BE2C (cell line): Measurements from ENCODE around the gene SKOR1.

Source experiments
- DNase-seq: peaks from one replicate; pipeline ENCODE4 v3.0.0-alpha.2; 2020
- H3K27me3 ChIP-seq: fragments of 250-450 bp; sonication (Bioruptor Pico); 2 replicates; pipeline ENCODE4 v1.5.1; 2020; ENCODE audit warnings: mild to moderate bottlenecking
- H3K36me3 ChIP-seq: fragments of 250-450 bp; sonication (Bioruptor Pico); 2 replicates; pipeline ENCODE4 v1.5.1; 2020; ENCODE audit warnings: mild to moderate bottlenecking
- H3K4me1 ChIP-seq: fragments of 250-450 bp; sonication (Bioruptor Pico); 2 replicates; pipeline ENCODE4 v1.5.1; 2020
- H3K4me3 ChIP-seq: 2 replicates; pipeline ENCODE4 v1.5.1; 2011; ENCODE audit warnings: low read depth, low read length
- H3K9me3 ChIP-seq: fragments of 250-450 bp; sonication (Bioruptor Pico); 2 replicates; pipeline ENCODE4 v1.5.1; 2020
- CTCF ChIP-seq: IDR thresholded peaks from 2 replicates; pipeline ENCODE4 v1.5.1; 2012; ENCODE audit warnings: mild to moderate bottlenecking, low read depth, low read length

The SKOR1 gene

DNA sequence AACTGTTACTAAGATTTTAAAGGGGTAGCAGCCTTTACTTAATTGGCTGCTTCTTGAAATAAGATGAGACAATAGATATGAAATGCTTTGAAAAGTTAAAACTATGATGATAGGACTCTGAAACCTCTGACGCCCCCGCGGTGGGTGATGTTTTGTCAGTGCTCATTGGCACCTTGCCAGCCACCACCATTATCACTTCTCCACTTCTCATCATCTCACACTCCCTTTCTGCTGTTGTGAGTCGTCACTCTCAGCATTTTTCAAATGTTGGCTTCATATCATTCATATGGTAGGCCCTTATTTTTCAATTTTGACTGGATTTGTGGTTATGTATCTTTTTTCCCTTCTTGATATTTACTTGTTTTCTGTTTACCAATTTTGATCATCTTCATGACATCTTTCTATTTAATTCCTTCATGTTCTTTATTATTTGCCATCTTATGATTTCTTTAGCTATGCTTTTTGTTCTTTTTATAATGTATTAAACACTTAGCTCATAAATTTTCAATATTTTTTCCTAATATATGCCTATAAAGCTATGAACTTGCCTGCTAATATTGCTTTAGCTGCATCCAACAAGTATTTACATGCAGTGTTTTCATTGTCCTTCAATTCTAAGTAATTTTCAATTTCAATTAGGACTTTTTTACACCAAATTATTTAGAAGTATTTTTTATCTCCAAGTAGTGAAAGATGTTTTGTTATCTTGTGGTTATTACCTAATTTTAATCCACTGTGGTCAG lies 30.3 kb upstream of the SKOR1 start:
- Histone ChIP-seq H3K27me3 (no peaks in the 10 kb centered on the region), H3K9me3 (no peaks in the 10 kb centered on the region; the same call in 1 of the 2 replicates), H3K36me3 (no peaks in the 10 kb centered on the region), H3K4me3 (no peak overlapping the region), H3K4me1 (peaks cover 17% of the 10 kb centered on the region)
- no peak for DNase-seq
- TF ChIP-seq CTCF = no peak

- no peak for DNase-seq
Observed at GRCh38 chr15:67796196-67797127, 28.8 kb upstream of the SKOR1 start.

DNA sequence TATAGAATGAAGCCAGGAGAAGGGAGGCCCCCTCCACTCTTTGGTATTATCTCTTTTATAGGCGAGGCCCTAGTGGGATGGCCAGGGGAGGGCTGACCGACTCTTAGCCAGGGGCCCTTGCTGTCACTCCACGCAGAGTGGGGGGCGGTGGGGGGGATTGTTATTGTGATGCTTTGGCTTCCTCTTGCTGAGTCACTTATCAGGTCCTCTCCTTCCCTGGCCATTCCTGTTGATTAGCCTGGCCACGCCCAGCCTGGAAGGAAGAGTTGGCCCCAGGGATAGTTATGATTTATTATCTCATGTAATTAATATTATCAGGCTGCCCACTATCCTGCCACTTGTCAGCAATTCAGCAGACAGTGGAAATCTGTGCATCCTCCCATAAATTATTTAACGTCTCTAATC lies 25.5 kb upstream of the SKOR1 start:
- Histone ChIP-seq H3K9me3 (no peaks in the 10 kb centered on the region; the same call in 1 of the 2 replicates), H3K4me1 (peaks cover 25% of the 10 kb centered on the region)
- no peak for TF ChIP-seq CTCF

More at GRCh38 chr15:67796196-67797127, 28.8 kb upstream of the SKOR1 start:
- no peak for TF ChIP-seq CTCF
- Histone ChIP-seq H3K36me3 (no peaks in the 10 kb centered on the region), H3K4me1 (peaks cover 22% of the 10 kb centered on the region), H3K9me3 (no peaks in the 10 kb centered on the region; the same call in 1 of the 2 replicates), H3K27me3 (peaks cover 9% of the 10 kb centered on the region), H3K4me3 (no peak overlapping the region)

DNA sequence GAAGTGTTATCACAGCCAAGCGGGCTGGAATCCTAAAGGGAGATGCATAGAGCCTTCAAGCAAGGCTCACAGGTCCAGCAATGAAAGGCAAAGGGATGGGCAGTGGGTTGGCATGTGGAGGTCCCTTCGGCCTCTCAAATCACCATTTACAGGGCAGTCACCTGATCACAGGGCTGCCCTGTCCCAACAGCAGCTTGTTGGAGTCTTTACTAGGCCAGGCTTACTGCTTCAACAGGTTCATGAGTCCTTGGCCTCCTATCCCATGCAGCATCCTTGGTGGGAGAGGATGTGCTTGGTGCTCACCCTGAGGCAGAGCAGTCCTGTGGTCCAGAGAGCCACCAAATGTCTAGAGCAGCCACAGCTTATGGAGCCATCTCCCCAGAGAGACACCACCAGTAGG lies 24.2 kb upstream of the SKOR1 start:
- TF ChIP-seq CTCF = no peak
- peaks cover 25% of the 10 kb centered on the region for H3K4me1 ChIP-seq
- no peak for DNase-seq
- peaks cover 35% of the 10 kb centered on the region for H3K27me3 ChIP-seq
- H3K9me3 ChIP-seq = no peaks in the 10 kb centered on the region; the same call in 1 of the 2 replicates
- no peaks in the 10 kb centered on the region for H3K36me3 ChIP-seq
- no peak overlapping the region for H3K4me3 ChIP-seq

More for the DNA sequence above, 25.5 kb upstream of the SKOR1 start:
- no peaks in the 10 kb centered on the region for H3K36me3 ChIP-seq
- peaks cover 35% of the 10 kb centered on the region for H3K27me3 ChIP-seq
- H3K4me3 ChIP-seq = no peak overlapping the region
- DNase-seq = peak; percentile 81

DNA sequence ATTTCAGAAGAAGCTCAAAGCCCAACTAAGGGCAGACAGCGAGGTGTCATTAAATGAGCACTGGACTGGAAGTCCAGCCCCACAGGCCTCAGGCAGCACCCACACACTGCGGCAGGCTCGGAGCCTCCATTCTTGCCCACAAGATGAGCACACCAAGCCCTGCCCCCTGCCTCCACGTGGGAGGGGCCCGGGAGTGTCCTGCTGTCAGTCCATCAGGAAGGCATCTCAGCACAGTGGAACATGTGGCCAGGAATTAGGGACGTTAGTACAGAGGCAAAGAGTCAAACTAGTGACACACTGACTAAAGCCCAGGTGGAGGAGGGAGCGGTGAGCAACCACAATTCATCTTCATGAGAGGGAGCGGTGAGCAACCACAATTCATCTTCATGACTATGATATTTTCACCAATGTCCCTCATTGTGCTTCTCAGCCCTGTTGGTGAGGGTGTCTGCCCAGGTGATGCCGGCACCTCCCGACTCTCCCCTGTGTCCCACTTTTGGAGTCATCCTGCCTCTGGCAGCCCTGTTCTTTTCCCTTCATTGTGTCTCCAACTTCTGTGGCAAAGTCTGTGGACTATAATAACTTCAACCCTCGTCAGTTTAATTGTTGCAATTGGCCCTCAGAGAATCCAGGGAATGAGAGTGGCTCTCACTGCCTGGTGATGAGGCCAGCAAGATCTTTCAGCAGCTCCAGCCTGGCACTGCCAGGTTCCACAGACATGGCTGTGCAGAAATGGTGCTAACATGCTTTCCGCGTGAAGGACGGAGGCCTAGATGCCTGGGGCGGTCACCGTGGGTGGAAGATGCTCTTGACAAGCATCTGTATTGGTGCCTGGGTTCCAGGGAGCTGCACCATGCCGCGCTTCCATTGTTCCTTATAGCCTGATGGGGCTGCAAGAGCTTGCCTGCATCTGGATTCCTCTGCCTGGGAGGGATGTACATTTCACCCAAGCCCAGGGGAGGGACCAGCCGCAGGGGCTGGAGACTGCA lies 23.1 kb upstream of the SKOR1 start:
- TF ChIP-seq CTCF = no peak
- H3K36me3 ChIP-seq = no peaks in the 10 kb centered on the region
- DNase-seq = no peak
- H3K9me3 ChIP-seq = no peaks in the 10 kb centered on the region
- H3K27me3 ChIP-seq = peaks cover 35% of the 10 kb centered on the region
- H3K4me1 ChIP-seq = peaks cover 19% of the 10 kb centered on the region
- H3K4me3 ChIP-seq = no peak overlapping the region
